Kidney (tissue), 14 donors: ENCODE data around the gene ADAM15. TPM values are rescaled to one million over a fixed set of nuclear protein-coding genes. Genes with fewer than 3 reads are reported as not detected.

Experiments used
- DNase-seq, 5 donors: peaks; one replicate each; pipeline ENCODE4 v3.0.0-alpha.2; 2013 to 2020
- FAIRE-seq: peaks from 2 replicates; lab custom pipeline; 2012; peaks lifted over from hg19 to GRCh38; lab: Jason Lieb, UNC
- H3K27ac ChIP-seq, 2 donors: one replicate each; pipeline ENCODE4 v1.7.0; 2013; ENCODE audit warnings: low read depth in 2 of 2, low read length in 2 of 2, inconsistent platforms in 1 of 2
- H3K27me3 ChIP-seq: one replicate; pipeline ENCODE4 v1.7.1; 2013; ENCODE audit warnings: low read length, inconsistent platforms; ENCODE audit not compliant: control insufficient read depth, insufficient read depth
- H3K36me3 ChIP-seq, 3 donors: one replicate each; pipeline versions ENCODE4 v1.7.0 to v1.7.1; 2013; ENCODE audit warnings: low read length in 3 of 3, control low read depth in 1 of 3, inconsistent platforms in 1 of 3; ENCODE audit not compliant: insufficient read depth in 3 of 3, control insufficient read depth in 2 of 3
- H3K4me1 ChIP-seq, 3 donors: one replicate each; pipeline versions ENCODE4 v1.7.0 to v1.7.1; 2013; ENCODE audit warnings: low read length in 3 of 3, inconsistent platforms in 1 of 3, low read depth in 1 of 3; ENCODE audit not compliant: control insufficient read depth in 2 of 3, insufficient read depth in 2 of 3
- H3K4me3 ChIP-seq, 3 donors: one replicate each; pipeline versions ENCODE4 v1.7.0 to v1.8.1; 2013; ENCODE audit warnings: low read length in 3 of 3, control low read depth in 1 of 3, inconsistent platforms in 1 of 3
- H3K9ac ChIP-seq, 3 donors: one replicate each; pipeline versions ENCODE4 v1.7.0 to v1.7.1; 2013; ENCODE audit warnings: low read length in 3 of 3, control low read depth in 1 of 3, inconsistent platforms in 1 of 3
- H3K9me3 ChIP-seq, 3 donors: one replicate each; pipeline versions ENCODE4 v1.7.0 to v1.7.1; 2013; ENCODE audit warnings: low read length in 3 of 3, control low read depth in 1 of 3, inconsistent platforms in 1 of 3; ENCODE audit not compliant: control insufficient read depth in 2 of 3, insufficient read depth in 1 of 3
- intact Hi-C: fragments of 100-400 bp; cut with DNase I; formaldehyde crosslinking; loops from one replicate; pipeline ENCODE4 v1.11.1; 2022
- polyA plus RNA-seq: library from polyadenylated mRNA; stranded (reverse); fragments of 350-450 nt; fragmentation: Illumina TruSeq; extraction: RNeasy Lipid Tissue Mini Kit (QIAGEN cat#74804); gene quantifications from one replicate; pipeline ENCODE4 v1.2.3, GENCODE V29; 2014; ENCODE audit warnings: low read depth, low replicate concordance; ENCODE audit not compliant: insufficient read depth
- total RNA-seq: library from RNA; stranded (reverse); fragmentation: NEBNext Ultra II Directional; extraction: Animal tissue kit (Norgen Biotek cat#: 25700); gene quantifications from one replicate; pipeline ENCODE4 v1.2.1, GENCODE V29; 2021
- TF ChIP-seq, protein P1 (sequence below): IDR thresholded peaks from 3 replicates; pipeline ENCODE4 v1.5.1; 2012; ENCODE audit warnings: mild to moderate bottlenecking, moderate library complexity, borderline replicate concordance; ENCODE audit not compliant: insufficient read depth; ENCODE audit errors: extremely low read depth
- donor health status: control.
- donor health status: control.
- donor health status: control.
- donor health status: control.
- donor health status: control.
- donor health status: DM: yes; HTN: yes; CAD: no.
- donor health status: Normal renal cell carcinoma (clear cell type).

The ADAM15 gene
- total and polyA plus RNA-seq, 2 donors from 2014 or later = 68.4 to 152 TPM

DNA sequence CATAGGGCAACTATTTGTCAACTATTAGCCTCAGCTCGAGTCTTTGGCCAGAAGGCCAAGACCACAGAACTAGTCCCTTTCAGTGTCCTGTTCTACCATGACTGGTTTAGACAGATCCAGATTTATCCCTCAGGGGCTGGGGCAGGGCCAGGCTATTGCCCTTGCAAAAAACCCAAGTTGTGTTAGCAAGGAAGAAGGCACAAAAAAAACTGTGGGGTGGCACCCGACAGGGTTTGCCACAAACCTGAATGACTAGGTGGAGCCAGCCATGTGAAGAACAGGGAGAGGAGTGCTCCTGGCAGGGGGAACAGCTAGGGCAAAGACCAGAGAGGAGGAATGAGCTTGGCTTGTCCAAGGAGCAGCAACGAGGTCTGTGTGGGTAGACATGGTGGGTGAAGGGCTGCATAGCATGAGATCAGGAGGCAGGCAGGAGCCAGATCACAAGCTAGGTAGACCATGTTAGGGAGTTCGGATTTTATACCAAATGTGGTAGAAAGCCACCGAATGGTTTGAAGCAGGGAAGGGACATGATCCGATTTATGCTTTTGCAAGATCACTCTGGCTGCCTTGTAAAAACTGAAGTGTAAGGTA is 13.2 kb upstream of the ADAM15 start:
- TF ChIP-seq, protein P1, sequence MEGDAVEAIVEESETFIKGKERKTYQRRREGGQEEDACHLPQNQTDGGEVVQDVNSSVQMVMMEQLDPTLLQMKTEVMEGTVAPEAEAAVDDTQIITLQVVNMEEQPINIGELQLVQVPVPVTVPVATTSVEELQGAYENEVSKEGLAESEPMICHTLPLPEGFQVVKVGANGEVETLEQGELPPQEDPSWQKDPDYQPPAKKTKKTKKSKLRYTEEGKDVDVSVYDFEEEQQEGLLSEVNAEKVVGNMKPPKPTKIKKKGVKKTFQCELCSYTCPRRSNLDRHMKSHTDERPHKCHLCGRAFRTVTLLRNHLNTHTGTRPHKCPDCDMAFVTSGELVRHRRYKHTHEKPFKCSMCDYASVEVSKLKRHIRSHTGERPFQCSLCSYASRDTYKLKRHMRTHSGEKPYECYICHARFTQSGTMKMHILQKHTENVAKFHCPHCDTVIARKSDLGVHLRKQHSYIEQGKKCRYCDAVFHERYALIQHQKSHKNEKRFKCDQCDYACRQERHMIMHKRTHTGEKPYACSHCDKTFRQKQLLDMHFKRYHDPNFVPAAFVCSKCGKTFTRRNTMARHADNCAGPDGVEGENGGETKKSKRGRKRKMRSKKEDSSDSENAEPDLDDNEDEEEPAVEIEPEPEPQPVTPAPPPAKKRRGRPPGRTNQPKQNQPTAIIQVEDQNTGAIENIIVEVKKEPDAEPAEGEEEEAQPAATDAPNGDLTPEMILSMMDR = no peak
- Histone ChIP-seq H3K27me3 (no peaks in the 10 kb centered on the region), H3K36me3 (no peaks in the 10 kb centered on the region), H3K9me3 (no peaks in the 10 kb centered on the region), H3K27ac (no peak overlapping the region), H3K4me3 (no peak overlapping the region), H3K9ac (no peak overlapping the region), H3K4me1 (no peaks in the 10 kb centered on the region)
- intact Hi-C loops = no loop called here
- DNase-seq (peak in 1 of 5 donors; percentile 31), FAIRE-seq (no peak)

GRCh38 chr1:155038602-155039307 is 12.4 kb upstream of the ADAM15 start:
- Histone ChIP-seq H3K27me3 (no peaks in the 10 kb centered on the region), H3K4me3 (no peak overlapping the region), H3K36me3 (no peaks in the 10 kb centered on the region), H3K9ac (no peak overlapping the region), H3K27ac (no peak overlapping the region), H3K9me3 (no peaks in the 10 kb centered on the region), H3K4me1 (no peaks in the 10 kb centered on the region)
- TF ChIP-seq, protein P1 = no peak
- intact Hi-C loops = no loop called here
- FAIRE-seq = no peak
- DNase-seq = no peak

DNA sequence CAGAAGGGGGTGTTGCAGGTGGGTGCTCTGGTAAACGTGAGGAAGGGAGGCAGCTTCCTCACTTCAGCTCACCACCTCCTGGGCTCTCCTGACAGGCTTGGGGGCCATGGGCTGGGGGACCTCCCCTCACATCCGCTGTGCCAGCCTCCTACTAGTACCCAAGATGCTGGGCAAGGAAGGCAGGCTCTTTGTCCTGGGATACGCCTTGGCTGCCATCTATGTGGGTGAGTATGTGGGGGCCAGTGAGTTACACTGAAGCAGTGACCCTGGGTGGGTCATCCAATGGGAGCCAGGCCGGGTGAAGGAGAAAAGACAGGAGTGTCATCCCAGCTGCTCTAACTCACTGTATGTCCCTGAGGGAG is 11.8 kb upstream of the ADAM15 start:
- Histone ChIP-seq H3K36me3 (no peaks in the 10 kb centered on the region), H3K27me3 (no peaks in the 10 kb centered on the region), H3K4me3 (no peak overlapping the region), H3K27ac (no peak overlapping the region), H3K4me1 (no peaks in the 10 kb centered on the region), H3K9ac (no peak overlapping the region), H3K9me3 (no peaks in the 10 kb centered on the region)
- FAIRE-seq (no peak), DNase-seq (peak in 1 of 5 donors; percentile 57)
- TF ChIP-seq, protein P1 = no peak
- intact Hi-C loops = no loop called here
